ENCODE results near the gene EXD3.

- TF ChIP-seq CREB1 (IDR thresholded peaks at IDR 0.05; ENCODE audit: low read depth): no peak
- TF ChIP-seq REST (IDR thresholded peaks at IDR 0.05; ENCODE audit: low read depth): no peak
- TF ChIP-seq, protein P1, sequence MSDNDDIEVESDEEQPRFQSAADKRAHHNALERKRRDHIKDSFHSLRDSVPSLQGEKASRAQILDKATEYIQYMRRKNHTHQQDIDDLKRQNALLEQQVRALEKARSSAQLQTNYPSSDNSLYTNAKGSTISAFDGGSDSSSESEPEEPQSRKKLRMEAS (IDR thresholded peaks at IDR 0.05): no peak
- TF ChIP-seq, protein P2, sequence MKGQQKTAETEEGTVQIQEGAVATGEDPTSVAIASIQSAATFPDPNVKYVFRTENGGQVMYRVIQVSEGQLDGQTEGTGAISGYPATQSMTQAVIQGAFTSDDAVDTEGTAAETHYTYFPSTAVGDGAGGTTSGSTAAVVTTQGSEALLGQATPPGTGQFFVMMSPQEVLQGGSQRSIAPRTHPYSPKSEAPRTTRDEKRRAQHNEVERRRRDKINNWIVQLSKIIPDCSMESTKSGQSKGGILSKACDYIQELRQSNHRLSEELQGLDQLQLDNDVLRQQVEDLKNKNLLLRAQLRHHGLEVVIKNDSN (IDR thresholded peaks at IDR 0.05): no peak
- no peak for TF ChIP-seq TCF12 (IDR thresholded peaks at IDR 0.05; ENCODE audit: low read depth)
- no peak for TF ChIP-seq RAD21 (IDR thresholded peaks at IDR 0.05; ENCODE audit: low read depth)
- no peak for TF ChIP-seq FOXM1 (IDR thresholded peaks at IDR 0.05; ENCODE audit: borderline replicate concordance, low read depth)
- TF ChIP-seq EP300 (IDR thresholded peaks at IDR 0.05; ENCODE audit: borderline replicate concordance): no peak
- TF ChIP-seq NFIC (IDR thresholded peaks at IDR 0.05): no peak
- no peak for TF ChIP-seq EGR1 (IDR thresholded peaks at IDR 0.05)
- TF ChIP-seq CEBPB (IDR thresholded peaks at IDR 0.05): no peak
- no peak for TF ChIP-seq ZBTB7A (IDR thresholded peaks at IDR 0.05; ENCODE audit: low read depth)
- no peak for TF ChIP-seq YY1 (IDR thresholded peaks at IDR 0.05; ENCODE audit: low read depth)
- no peak for TF ChIP-seq TAF1 (IDR thresholded peaks at IDR 0.05; ENCODE audit: low read depth)
Observed at GRCh38 chr9:137359850-137360249, 63.1 kb downstream of the EXD3 start.

Measured in Ishikawa (cell line).